HG03558 (cell line): ENCODE measurements around the gene OR52B4.
"Not testable (repeated sequence)": the region's sequence is repeated elsewhere in the genome, so short reads cannot be mapped to it uniquely, and the experiment has no call there.

Experiments used
- ATAC-seq: cut with Tn5 transposase; IDR thresholded peaks from one replicate; pipeline ENCODE4 v1.9.1; 2021; ENCODE audit warnings: moderate number of reproducible peaks; ENCODE audit not compliant: unreplicated experiment; ENCODE audit errors: extremely low read depth

Gene OR52B4

GRCh38 chr11:4368286-4368685 lies at the start of gene OR52B4:
TSS of gene OR52B4 (minus strand) at chr11:4368386. CDS start at chr11:4368295, 91 bp downstream.
- no peak for ATAC-seq

DNA sequence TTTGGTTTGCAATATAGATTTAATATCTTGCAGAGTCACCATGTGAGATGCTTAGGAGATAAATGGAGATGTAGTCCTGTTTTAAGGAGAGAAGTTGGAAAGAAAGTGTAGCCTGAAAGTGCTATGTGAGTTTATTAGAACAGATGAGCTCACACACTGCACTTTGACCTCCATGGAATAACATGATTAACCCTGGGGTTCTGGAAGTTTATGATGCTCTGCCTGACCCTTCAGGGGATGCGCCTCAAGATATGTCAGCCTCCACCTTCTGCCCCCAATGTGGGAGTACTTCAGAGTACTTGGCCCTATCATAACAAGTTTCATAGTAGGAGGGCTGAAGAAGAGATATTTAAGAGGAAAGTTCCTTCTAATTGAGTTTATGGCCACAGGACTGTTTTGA lies 48.6 kb upstream of the OR52B4 start:
- ATAC-seq = no peak

DNA sequence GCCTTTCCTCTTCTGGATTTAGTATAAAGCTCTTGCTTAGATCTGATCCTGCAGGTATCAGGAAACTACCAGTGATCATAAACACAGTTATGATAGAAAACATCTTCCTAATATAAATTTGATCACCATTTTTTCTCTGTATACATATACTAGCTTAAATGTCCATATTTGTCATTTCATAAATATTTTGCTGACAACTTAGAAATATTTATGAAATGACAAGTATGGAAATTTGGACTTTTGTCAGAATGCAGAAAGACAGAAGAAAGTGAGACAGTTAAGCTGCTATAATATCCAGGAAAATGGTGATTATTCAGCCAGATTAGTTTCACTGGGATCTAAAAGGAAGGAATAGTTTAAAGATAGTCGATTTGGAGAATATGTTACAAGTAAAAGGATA lies 48.1 kb upstream of the OR52B4 start:
- ATAC-seq = no peak

GRCh38 chr11:4406206-4406605 lies 38.0 kb upstream of the OR52B4 start:
- not testable (repeated sequence) for ATAC-seq

DNA sequence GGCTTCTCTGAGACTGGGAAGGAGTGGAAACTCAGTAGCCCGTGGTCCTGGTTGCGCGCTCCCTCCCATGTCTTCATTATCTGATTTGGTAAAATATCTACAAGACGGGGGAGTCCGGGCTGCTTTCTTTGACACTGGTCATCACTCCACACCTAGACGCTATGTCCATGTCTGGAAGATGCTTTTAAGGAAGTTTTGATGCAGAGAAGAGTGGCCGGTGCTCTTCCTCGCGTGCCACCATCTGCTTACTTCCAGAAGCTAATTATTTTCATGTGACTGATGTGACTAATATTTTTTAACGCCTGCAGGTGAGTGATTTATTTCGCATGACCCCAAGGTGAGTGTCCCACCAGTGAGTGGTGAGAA lies 25.7 kb upstream of the OR52B4 start:
- no peak for ATAC-seq

DNA sequence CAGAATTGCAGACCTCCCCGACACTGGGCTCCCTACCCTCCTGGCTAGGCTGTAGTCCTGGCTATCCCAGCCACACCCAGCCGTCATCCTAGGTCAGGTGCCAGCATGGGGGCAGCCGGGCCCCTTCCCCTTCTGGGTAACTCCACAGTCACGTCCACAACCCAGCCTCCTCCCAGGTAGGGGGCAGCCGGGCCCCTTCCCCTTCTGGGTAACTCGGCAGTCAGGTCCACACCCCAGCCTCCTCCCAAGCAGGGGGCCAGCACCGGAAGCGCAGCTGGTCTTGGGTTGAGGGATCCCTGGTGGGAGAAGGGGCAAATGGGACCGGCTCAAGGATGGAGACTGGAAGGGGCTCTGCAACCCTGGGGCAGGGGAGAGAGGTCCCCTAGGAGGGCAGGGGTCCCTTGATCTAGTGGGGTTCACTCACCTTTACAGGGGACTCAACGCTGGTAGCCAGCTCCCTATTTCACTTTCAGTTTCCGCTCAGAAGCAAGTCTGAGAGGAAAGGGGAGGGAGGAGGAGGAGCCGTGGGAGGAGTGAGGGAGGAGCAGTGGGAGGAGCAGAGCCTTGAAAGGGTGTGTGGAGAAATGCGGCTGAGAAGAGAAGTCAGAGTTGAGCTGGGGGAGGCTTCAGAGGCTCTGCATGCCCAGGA lies 25.1 kb upstream of the OR52B4 start, which contains the start of gene TRIM21:
TRIM21 (minus strand) TSS at position 494 of the 649 bp plus-strand sequence. CDS start 3,293 bp downstream, outside the sequence.
- ATAC-seq = peak; percentile 98

DNA sequence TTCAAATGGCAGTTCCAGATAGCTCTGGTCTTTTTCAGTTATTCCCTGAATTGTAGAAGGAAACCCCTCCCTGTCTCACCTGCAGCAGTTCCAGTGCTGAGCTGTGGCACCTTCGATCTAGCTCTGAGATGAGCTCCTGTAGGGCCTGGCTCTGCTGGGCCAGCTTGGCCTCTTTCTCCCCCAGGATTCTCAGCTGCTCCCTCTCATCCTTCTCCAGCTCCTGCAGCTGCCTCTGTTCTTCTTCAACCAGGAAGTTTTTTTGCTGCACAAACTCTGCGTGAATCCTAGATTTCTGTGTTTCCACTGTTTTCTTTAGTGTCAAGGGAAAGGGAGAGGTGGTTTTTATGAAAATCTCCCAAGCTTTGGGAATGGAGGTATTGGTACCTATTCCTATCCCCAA lies 20.0 kb upstream of the OR52B4 start:
- no peak for ATAC-seq

DNA sequence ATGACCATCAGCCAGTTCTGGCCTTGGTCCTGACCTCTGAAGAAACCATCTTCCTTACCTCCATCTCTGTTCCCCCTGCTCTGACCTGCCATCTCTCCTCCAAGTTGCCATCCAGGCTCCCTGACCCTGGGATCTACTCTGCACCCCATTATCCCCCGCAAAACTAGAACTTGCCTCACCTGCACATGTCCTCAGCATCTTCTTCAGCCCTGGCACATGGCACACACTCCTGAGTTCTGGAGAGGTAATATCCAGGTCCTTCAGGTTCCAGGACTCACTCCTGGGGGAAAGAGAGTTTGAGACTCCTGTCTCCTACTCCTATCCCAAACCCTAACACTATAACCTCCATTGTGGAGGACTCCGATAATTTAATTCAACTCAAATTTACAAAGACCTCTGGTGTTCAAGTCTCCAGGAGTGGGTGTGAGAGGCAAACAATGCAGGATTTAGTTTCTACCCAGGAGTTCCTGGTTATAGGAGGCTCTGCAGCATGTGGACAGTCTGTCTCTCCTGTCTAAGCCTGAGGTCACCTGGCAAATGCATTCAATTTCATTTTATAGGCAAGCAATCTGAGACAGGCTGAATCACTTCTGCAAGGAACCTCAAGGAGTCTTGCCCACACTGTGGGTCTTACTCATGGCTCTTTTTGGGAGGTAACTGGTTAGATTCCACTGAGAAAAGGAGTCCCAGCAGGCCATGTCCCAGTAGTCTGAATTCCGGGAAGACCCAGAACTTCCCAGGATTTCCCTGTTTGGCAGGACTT lies 18.0 kb upstream of the OR52B4 start:
- ATAC-seq = no peak

DNA sequence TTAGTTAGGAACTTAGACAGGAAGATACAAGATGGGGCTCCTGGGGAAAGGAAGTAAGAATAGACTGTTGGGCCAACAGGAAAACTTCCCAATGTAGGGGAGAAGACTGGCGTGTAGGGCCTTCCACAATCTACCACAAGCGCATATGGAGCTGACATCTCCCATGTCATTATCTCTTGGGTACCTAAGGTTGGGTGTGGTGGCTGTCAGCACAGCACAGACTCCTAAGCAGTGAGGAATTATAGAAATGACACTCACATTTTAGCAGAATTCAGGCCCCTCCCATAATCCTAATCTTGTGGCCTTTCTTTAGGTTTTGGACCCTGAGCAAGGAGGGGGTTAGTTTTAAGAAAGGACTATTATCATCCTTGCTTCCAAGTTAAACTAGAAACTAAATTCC lies 13.7 kb upstream of the OR52B4 start:
- no peak for ATAC-seq

GRCh38 chr11:4375431-4376140 lies 7.4 kb upstream of the OR52B4 start:
- no peak for ATAC-seq

DNA sequence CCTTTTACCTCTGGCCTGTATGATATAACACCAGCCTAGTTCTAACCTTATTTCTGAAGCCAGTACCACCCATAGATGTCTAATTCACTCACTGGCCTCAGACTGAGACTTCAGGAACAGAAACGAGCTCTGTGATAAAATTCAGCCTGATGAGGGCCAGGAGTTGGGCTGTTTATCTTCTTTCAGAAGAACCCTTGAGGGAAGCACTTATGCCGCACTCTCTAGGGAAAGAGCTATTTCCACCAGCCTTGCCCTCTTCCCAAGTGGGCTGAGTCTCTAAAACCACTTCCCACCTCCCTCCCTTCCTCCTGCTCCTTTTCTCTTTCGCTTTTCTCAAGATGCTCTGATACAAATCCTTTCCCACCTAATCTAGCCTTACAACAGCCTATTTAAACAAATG lies 2.0 kb upstream of the OR52B4 start:
- ATAC-seq = no peak

DNA sequence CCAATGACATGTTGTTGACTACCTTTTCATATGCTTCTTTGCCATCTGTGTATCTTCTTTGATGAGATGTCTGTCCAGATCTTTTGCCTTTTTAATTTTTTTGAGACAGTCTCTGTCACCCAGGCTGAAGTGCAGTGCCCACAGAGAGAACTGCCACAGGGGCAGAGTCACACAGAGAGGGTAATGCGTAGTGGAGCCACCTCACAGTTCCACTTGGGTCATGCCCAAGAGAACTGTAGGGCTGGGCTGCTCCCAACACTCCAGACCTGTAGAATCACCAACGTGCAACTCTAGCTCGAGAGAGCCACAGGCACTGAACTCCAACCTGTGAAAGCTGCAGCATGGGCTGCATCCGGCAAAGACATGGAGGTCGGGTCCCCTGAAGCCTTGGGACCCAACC lies 20.0 kb downstream of the OR52B4 start:
- ATAC-seq = not testable (repeated sequence)

DNA sequence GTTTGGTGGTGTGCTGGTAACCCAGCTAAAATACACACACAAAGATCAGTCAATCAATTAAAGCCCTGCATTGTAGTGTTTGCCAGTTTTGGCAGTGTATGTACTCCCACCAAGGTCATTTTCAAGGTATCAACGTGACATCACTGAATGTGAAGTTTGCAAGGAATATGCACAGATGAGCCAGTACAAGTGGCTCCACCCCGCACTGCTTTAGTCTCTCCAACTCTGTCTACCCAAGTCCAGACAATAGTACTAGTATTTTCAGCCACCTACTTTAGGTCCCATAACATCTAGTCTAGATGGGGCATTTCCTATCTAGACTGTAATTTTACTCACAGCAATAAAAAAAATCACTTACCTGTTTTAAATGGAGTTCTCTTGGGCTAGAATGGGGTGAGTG lies 22.8 kb downstream of the OR52B4 start:
- not testable (repeated sequence) for ATAC-seq

- ATAC-seq = not testable (repeated sequence)
These were observed 33.8 kb downstream of the OR52B4 start for GRCh38 chr11:4334356-4334755.
